Measurements from ENCODE around the gene PBX4. TPM values are rescaled to one million over a fixed set of nuclear protein-coding genes. Genes with fewer than 3 reads are reported as not detected.

The PBX4 gene
- total and polyA plus RNA-seq, 10 of the 15 experiments (the other 5 are each of a cell fraction or from before 2014, with no cell fraction given), result 0.18 to 17.3 (median 4.2) TPM

DNA sequence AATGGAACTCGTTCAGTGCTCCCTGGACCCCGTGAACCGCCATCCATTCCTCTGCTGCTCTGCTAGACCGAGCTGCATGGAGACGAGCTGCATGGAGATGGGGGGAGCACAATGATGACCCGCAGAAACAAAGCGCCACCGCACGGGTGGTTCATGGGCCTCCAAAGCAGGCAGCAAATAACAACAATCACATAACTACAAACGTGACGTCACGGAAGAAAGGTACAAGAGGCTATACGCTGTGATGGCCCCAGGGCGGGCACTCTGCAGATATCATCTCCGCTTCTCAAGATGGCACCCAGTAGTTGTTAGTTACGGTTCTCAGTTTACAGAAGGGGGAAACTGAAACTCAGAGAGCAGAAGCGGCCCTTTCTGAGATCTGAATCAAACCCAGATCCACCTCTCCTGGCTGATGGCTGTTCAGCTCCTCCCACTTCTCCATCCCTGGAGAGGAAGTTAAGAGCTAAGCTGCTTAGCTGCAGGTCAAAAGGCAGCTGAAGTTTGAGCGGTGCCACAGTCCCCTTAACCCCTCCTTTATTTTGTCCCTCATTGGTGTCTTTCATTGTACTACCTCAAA lies 43.3 kb upstream of the PBX4 start (continued):
- TF ChIP-seq, protein P1, sequence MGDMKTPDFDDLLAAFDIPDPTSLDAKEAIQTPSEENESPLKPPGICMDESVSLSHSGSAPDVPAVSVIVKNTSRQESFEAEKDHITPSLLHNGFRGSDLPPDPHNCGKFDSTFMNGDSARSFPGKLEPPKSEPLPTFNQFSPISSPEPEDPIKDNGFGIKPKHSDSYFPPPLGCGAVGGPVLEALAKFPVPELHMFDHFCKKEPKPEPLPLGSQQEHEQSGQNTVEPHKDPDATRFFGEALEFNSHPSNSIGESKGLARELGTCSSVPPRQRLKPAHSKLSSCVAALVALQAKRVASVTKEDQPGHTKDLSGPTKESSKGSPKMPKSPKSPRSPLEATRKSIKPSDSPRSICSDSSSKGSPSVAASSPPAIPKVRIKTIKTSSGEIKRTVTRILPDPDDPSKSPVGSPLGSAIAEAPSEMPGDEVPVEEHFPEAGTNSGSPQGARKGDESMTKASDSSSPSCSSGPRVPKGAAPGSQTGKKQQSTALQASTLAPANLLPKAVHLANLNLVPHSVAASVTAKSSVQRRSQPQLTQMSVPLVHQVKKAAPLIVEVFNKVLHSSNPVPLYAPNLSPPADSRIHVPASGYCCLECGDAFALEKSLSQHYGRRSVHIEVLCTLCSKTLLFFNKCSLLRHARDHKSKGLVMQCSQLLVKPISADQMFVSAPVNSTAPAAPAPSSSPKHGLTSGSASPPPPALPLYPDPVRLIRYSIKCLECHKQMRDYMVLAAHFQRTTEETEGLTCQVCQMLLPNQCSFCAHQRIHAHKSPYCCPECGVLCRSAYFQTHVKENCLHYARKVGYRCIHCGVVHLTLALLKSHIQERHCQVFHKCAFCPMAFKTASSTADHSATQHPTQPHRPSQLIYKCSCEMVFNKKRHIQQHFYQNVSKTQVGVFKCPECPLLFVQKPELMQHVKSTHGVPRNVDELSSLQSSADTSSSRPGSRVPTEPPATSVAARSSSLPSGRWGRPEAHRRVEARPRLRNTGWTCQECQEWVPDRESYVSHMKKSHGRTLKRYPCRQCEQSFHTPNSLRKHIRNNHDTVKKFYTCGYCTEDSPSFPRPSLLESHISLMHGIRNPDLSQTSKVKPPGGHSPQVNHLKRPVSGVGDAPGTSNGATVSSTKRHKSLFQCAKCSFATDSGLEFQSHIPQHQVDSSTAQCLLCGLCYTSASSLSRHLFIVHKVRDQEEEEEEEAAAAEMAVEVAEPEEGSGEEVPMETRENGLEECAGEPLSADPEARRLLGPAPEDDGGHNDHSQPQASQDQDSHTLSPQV (IDR thresholded peaks at IDR 0.05), result no peak
- TF ChIP-seq, protein P2, sequence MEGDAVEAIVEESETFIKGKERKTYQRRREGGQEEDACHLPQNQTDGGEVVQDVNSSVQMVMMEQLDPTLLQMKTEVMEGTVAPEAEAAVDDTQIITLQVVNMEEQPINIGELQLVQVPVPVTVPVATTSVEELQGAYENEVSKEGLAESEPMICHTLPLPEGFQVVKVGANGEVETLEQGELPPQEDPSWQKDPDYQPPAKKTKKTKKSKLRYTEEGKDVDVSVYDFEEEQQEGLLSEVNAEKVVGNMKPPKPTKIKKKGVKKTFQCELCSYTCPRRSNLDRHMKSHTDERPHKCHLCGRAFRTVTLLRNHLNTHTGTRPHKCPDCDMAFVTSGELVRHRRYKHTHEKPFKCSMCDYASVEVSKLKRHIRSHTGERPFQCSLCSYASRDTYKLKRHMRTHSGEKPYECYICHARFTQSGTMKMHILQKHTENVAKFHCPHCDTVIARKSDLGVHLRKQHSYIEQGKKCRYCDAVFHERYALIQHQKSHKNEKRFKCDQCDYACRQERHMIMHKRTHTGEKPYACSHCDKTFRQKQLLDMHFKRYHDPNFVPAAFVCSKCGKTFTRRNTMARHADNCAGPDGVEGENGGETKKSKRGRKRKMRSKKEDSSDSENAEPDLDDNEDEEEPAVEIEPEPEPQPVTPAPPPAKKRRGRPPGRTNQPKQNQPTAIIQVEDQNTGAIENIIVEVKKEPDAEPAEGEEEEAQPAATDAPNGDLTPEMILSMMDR (IDR thresholded peaks at IDR 0.05 in 2 of 3, conservative IDR thresholded peaks at IDR 0.05 in 1 of 3; ENCODE audit: control insufficient read depth in 2 of 3, extremely low read depth in 1 of 3, insufficient read depth in 1 of 3, low read depth in 3 of 3, low read length in 3 of 3), result no peak
- TF ChIP-seq, protein P3, sequence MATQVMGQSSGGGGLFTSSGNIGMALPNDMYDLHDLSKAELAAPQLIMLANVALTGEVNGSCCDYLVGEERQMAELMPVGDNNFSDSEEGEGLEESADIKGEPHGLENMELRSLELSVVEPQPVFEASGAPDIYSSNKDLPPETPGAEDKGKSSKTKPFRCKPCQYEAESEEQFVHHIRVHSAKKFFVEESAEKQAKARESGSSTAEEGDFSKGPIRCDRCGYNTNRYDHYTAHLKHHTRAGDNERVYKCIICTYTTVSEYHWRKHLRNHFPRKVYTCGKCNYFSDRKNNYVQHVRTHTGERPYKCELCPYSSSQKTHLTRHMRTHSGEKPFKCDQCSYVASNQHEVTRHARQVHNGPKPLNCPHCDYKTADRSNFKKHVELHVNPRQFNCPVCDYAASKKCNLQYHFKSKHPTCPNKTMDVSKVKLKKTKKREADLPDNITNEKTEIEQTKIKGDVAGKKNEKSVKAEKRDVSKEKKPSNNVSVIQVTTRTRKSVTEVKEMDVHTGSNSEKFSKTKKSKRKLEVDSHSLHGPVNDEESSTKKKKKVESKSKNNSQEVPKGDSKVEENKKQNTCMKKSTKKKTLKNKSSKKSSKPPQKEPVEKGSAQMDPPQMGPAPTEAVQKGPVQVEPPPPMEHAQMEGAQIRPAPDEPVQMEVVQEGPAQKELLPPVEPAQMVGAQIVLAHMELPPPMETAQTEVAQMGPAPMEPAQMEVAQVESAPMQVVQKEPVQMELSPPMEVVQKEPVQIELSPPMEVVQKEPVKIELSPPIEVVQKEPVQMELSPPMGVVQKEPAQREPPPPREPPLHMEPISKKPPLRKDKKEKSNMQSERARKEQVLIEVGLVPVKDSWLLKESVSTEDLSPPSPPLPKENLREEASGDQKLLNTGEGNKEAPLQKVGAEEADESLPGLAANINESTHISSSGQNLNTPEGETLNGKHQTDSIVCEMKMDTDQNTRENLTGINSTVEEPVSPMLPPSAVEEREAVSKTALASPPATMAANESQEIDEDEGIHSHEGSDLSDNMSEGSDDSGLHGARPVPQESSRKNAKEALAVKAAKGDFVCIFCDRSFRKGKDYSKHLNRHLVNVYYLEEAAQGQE (IDR thresholded peaks at IDR 0.05; ENCODE audit: low read depth, low read length), result no peak
- no peak for TF ChIP-seq MYB (IDR thresholded peaks at IDR 0.05; ENCODE audit: borderline replicate concordance, low read depth, low read length)
- peak; percentile 11 for TF ChIP-seq SMAD1 (IDR thresholded peaks at IDR 0.05; ENCODE audit: low read depth, partially characterized antibody)
- TF ChIP-seq ASH2L (IDR thresholded peaks at IDR 0.05; ENCODE audit: borderline replicate concordance, low read depth), result no peak
- no peak for TF ChIP-seq ZSCAN29 (IDR thresholded peaks at IDR 0.05)
- peak; percentile 25 for TF ChIP-seq SKIL (IDR thresholded peaks at IDR 0.05; ENCODE audit: low read depth, poor library complexity, severe bottlenecking)
- peak; percentile 52; the same call in 1 of the 2 replicates for TF ChIP-seq IRF4 (IDR thresholded peaks at IDR 0.05; ENCODE audit: low read depth, low read length)
- TF ChIP-seq SIN3A (IDR thresholded peaks at IDR 0.05; ENCODE audit: low read depth, low read length), result peak; percentile 56; the same call in 1 of the 2 replicates
- TF ChIP-seq ATF7 (IDR thresholded peaks at IDR 0.05; ENCODE audit: low read depth), result peak; percentile 95
- TF ChIP-seq ZNF274 (IDR thresholded peaks at IDR 0.05; ENCODE audit: insufficient read depth, insufficient read length), result no peak
- 0 out of 2 replicates have a peak, but pooled peaks have one; percentile 49 for TF ChIP-seq NKRF (conservative IDR thresholded peaks at IDR 0.05)
- no peak for TF ChIP-seq JUNB (IDR thresholded peaks at IDR 0.05)
- peak; percentile 53 for TF ChIP-seq KLF5 (IDR thresholded peaks at IDR 0.05; ENCODE audit: partially characterized antibody)
- TF ChIP-seq EED (IDR thresholded peaks at IDR 0.05; ENCODE audit: low read depth), result no peak; the same call in 1 of the 2 replicates
